Thoracic aorta (tissue), 2 donors: ENCODE results near the gene HHIPL2. TPM values are rescaled to one million over a fixed set of nuclear protein-coding genes. Genes with fewer than 3 reads are reported as not detected.
A peak's percentile ranks its signal among the peaks of the same experiment; 100 is the strongest.

ENCODE experiments used
- ATAC-seq: fragments of 150-250 bp; one replicate; pipeline ENCODE4 v1.8.0; 2017; ENCODE audit warnings: low read depth; ENCODE audit not compliant: insufficient number of reproducible peaks, low FRiP score
- DNase-seq: peaks from one replicate; pipeline ENCODE4 v3.0.0-alpha.2; 2020; ENCODE audit warnings: low spot score
- H3K27ac ChIP-seq, 2 donors: fragments of 200-600 bp; sonication (generic); 1 replicate in 1 of 2; 2 replicates in 1 of 2; pipeline ENCODE4 v1.5.1; 2016; ENCODE audit warnings: mild to moderate bottlenecking in 2 of 2, moderate library complexity in 2 of 2
- H3K27me3 ChIP-seq: fragments of 200-600 bp; sonication (generic); replicated peaks from 2 replicates; pipeline ENCODE4 v1.6.0; 2016; ENCODE audit warnings: mild to moderate bottlenecking; ENCODE audit not compliant: insufficient read depth
- H3K36me3 ChIP-seq: fragments of 200-600 bp; sonication (generic); one replicate; pipeline ENCODE4 v1.5.1; 2016
- H3K4me1 ChIP-seq, 2 donors: fragments of 200-600 bp; sonication (generic); 1 replicate in 1 of 2; 2 replicates in 1 of 2; pipeline versions ENCODE4 v1.5.1 to v1.6.0; 2016; ENCODE audit warnings: low read depth in 2 of 2, mild to moderate bottlenecking in 1 of 2; ENCODE audit not compliant: control insufficient read depth in 1 of 2
- H3K4me3 ChIP-seq: fragments of 200-600 bp; sonication (generic); 2 replicates; pipeline ENCODE4 v1.5.1; 2016; ENCODE audit warnings: mild to moderate bottlenecking
- H3K9me3 ChIP-seq: fragments of 200-600 bp; sonication (generic); 2 replicates; pipeline ENCODE4 v1.5.1; 2016
- total RNA-seq, 2 donors: library from RNA; depleted of rRNA; stranded (reverse); fragments of >200 nt; gene quantifications; one replicate each; pipeline versions ENCODE4 v1.1.0 to v1.2.3, GENCODE V29; 2016
- TF ChIP-seq, protein P1 (sequence below): fragments of 200-600 bp; sonication (generic); IDR thresholded peaks from one replicate; pipeline ENCODE4 v1.5.1; 2019; ENCODE audit warnings: antibody characterized with exemption

The HHIPL2 gene
- total RNA-seq, 2 donors from 2014 or later: not detected

DNA sequence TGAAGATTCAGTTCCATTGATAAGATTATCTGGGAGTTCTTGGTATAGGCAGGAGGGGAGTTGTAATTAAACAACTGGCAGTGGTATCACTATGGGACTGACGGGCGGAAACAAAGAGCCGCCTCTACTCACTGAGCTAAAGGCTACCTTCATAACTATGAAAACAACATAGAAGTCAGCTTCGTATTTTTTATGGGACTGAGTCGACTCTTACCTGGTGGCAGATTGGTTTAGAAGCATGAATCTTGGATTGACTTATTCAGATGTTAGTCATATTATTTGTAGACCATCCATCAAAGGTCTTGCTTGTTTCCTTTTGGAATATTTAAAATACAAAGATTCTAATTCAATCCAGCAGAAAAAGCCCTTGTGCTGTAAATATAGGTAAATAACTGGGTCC lies 6.3 kb upstream of the HHIPL2 start:
- DNase-seq (no peak), ATAC-seq (no peak)
- H3K9me3 ChIP-seq: no peaks in the 10 kb centered on the region
- TF ChIP-seq, protein P1, sequence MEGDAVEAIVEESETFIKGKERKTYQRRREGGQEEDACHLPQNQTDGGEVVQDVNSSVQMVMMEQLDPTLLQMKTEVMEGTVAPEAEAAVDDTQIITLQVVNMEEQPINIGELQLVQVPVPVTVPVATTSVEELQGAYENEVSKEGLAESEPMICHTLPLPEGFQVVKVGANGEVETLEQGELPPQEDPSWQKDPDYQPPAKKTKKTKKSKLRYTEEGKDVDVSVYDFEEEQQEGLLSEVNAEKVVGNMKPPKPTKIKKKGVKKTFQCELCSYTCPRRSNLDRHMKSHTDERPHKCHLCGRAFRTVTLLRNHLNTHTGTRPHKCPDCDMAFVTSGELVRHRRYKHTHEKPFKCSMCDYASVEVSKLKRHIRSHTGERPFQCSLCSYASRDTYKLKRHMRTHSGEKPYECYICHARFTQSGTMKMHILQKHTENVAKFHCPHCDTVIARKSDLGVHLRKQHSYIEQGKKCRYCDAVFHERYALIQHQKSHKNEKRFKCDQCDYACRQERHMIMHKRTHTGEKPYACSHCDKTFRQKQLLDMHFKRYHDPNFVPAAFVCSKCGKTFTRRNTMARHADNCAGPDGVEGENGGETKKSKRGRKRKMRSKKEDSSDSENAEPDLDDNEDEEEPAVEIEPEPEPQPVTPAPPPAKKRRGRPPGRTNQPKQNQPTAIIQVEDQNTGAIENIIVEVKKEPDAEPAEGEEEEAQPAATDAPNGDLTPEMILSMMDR: no peak
- H3K4me3 ChIP-seq: no peak overlapping the region
- no peaks in the 10 kb centered on the region for H3K27me3 ChIP-seq
- peaks cover 3% of the 10 kb centered on the region for H3K36me3 ChIP-seq
- no peak overlapping the region for H3K27ac ChIP-seq
- H3K4me1 ChIP-seq: peaks cover 0 to 5% of the 10 kb centered on the region in 2 donors

DNA sequence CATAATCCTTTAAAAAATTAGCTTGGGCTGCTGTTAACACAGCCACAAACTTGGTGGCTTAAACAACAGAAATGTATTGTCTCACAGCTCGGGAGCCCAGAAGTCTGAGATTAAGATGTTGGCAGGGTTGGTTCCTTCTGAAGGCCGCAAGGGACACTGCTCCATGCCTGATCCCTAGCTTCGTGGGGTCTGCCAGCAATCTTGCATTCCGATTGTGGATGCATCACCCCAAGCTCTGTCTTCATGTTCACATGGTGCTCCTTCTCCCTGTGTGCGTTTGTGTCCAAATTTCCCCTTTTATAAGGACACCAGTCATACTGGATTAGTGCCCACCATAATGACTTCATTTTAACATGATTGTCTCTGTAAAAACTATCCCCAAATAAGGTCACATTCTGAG lies 5.0 kb upstream of the HHIPL2 start:
- ATAC-seq (no peak), DNase-seq (no peak)
- peak overlapping the region in 1 of 2 donors; percentile 4 for H3K27ac ChIP-seq
- no peak overlapping the region for H3K4me3 ChIP-seq
- H3K4me1 ChIP-seq: peaks cover 0 to 5% of the 10 kb centered on the region in 2 donors
- no peaks in the 10 kb centered on the region for H3K27me3 ChIP-seq
- peaks cover under 1% of the 10 kb centered on the region for H3K36me3 ChIP-seq
- H3K9me3 ChIP-seq: no peaks in the 10 kb centered on the region
- TF ChIP-seq, protein P1: no peak

DNA sequence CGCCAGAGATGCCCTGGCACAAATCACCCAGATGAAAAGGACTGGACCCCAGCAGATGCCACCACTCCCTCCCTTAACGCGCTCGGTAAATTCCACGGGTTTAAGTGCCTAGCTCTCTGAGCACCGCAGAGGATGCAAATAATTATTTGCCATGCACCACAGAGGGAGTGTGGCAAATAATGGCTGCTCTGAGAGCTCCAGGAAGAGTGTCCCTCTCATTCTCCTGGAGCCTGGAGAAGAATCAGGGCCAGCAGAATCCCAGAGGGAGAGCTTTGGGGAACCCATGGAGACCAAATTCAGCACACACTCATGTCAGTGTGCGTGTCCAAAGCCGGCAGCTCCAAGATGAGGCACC lies 667 bp downstream of the HHIPL2 start:
- no peaks in the 10 kb centered on the region for H3K36me3 ChIP-seq
- H3K9me3 ChIP-seq: no peaks in the 10 kb centered on the region
- H3K4me1 ChIP-seq: peaks cover 3 to 8% of the 10 kb centered on the region in 2 donors
- DNase-seq: no peak
- H3K27ac ChIP-seq: no peak overlapping the region
- no peak overlapping the region for H3K4me3 ChIP-seq
- peak; percentile 22 for ATAC-seq
- H3K27me3 ChIP-seq: no peaks in the 10 kb centered on the region
- TF ChIP-seq, protein P1: no peak

DNA sequence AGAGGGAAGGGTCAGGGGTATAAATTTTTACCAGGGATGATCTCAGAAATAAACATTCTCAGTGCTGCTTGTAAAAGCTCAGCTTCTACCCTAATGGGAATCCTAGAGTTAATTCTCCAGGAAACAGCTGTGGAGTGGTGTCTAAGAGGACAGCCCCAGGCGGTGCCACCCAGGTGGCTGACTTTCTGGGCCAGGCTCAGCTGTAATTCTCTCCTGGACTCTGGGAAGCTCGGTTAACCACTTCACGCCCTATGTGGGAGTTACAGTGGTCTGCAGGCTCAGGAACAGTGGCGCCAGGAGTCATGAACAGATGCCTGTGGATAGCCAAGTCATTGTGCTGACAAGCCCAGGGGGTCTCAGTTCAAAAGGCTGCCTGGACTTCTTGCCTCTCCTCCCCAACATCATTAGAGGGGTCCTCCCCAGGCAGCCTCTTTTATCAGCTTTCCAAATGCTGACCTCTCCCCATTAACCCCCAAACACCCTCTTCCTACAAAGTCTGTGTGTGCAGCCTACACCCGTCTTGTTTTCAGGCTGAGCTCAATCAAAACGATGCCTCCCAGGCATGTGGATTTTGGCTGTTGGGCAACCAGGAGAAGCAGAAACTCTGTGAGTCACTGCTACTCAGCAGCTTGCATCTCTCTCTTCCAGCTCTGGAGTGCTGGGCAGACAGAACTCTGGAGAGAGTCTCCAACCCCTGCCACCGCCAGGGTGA lies 1.2 kb downstream of the HHIPL2 start:
- no peaks in the 10 kb centered on the region for H3K27me3 ChIP-seq
- peaks cover 3 to 8% of the 10 kb centered on the region in 2 donors for H3K4me1 ChIP-seq
- no peaks in the 10 kb centered on the region for H3K36me3 ChIP-seq
- H3K9me3 ChIP-seq: no peaks in the 10 kb centered on the region
- TF ChIP-seq, protein P1: no peak
- H3K4me3 ChIP-seq: no peak overlapping the region
- DNase-seq (no peak), ATAC-seq (peak; percentile 48)
- H3K27ac ChIP-seq: no peak overlapping the region

DNA sequence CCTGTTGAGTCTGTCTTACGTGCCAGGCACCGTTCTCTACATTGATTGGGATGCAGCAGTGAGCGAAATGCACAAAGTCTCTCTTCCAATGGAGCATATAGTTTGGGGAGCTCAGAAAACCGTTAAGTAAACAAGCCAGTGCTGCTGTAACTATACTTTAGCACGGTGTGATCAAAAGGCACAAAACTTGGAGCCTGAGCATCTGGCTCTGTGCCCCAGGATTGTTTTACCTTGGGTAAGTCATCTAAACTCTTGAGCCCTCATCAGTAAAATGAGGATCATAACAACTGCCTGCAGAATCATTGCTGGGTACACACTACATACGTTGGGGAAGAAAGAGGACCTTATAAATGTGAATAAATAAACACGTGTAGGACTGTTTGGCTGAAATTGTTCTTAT lies 1.8 kb downstream of the HHIPL2 start:
- Histone ChIP-seq H3K4me3 (no peak overlapping the region), H3K36me3 (no peaks in the 10 kb centered on the region), H3K9me3 (no peaks in the 10 kb centered on the region), H3K27ac (no peak overlapping the region), H3K4me1 (peaks cover 3 to 8% of the 10 kb centered on the region in 2 donors), H3K27me3 (no peaks in the 10 kb centered on the region)
- ATAC-seq: no peak
- TF ChIP-seq, protein P1: no peak
- no peak for DNase-seq
